Loucy (cell line): Measurements from ENCODE around the gene MYO1E.

Source experiments
- CTCF ChIP-seq: fragments of 200-600 bp; sonication (generic); conservative IDR thresholded peaks from 2 replicates; pipeline ENCODE4 v1.5.1; 2014; ENCODE audit warnings: mild to moderate bottlenecking, antibody characterized with exemption, low read length
- EZH2phosphoT487 ChIP-seq: fragments of 200-600 bp; IDR thresholded peaks from 2 replicates; pipeline ENCODE4 v1.6.1; 2018; ENCODE audit warnings: antibody characterized with exemption, mild to moderate bottlenecking, moderate library complexity, borderline replicate concordance

GRCh38 chr15:59367022-59367451 lies 5.6 kb downstream of the MYO1E start:
- TF ChIP-seq CTCF (no peak), EZH2phosphoT487 (no peak)
